ENCODE results near the gene DVL1. TPM values are rescaled to one million over a fixed set of nuclear protein-coding genes. Genes with fewer than 3 reads are reported as not detected.
A peak's percentile ranks its signal among the peaks of the same experiment; 100 is the strongest.

The DVL1 gene
- total and polyA plus RNA-seq, 2 of the 13 experiments (the other 11 are each of a cell fraction or from before 2014, with no cell fraction given) = 30.8 to 60.4 TPM

DNA sequence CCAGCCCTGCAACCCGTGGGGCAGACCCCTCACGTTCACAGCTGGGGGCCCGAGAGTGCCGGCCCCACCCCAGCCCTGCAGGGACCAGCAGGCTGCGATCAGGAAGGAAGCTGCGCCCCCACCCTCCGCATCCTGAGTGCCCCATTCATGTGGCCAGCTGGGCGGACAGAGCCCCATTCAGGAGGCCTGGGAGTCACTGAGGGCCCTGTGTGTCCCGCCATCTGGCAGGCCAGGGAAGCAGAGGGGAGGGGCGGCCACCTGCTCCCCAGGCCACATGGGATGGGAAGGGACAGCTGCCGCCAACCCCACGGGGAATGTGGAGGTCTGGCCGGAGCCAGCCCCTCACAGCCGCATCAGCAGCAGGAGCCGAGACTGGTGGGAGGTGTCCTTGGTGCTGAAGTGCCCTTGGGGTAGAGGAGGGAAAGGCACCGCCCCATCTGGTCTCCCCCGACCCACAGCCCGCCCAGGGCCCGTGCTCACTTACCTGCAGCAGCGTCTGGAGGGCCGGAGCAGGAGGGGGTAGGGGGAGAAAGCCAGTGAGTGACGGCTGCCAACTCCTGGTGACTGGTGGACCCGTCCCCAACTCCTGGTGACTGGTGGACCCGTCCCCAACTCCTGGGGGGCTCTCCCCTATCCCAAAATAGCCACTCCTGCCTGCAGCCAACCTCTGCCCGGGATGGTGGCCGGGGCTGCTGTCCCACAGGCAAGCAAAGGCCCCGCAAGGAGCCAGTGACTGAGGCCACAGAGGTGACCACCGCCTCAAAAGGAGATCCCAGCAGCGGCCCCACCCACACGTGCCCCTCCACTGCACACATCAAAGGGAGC, 50.1 kb downstream of the DVL1 start (continued):
- no peak for TF ChIP-seq CBX1 (IDR thresholded peaks at IDR 0.05; ENCODE audit: low read depth)
- TF ChIP-seq KMT2A (CRISPR knock-in tag; IDR thresholded peaks at IDR 0.05) = no peak
- TF ChIP-seq ZNF598 (CRISPR knock-in tag; IDR thresholded peaks at IDR 0.05; ENCODE audit: borderline replicate concordance) = no peak
- TF ChIP-seq IKZF4 (CRISPR knock-in tag; IDR thresholded peaks at IDR 0.05; ENCODE audit: borderline replicate concordance, low read depth, not compliant biosample characterization) = no peak
- TF ChIP-seq ZNF160 (CRISPR knock-in tag; IDR thresholded peaks at IDR 0.05) = no peak
- no peak for TF ChIP-seq ZNF260 (CRISPR knock-in tag; IDR thresholded peaks at IDR 0.05; ENCODE audit: borderline replicate concordance, low read depth)
- TF ChIP-seq, protein P1, sequence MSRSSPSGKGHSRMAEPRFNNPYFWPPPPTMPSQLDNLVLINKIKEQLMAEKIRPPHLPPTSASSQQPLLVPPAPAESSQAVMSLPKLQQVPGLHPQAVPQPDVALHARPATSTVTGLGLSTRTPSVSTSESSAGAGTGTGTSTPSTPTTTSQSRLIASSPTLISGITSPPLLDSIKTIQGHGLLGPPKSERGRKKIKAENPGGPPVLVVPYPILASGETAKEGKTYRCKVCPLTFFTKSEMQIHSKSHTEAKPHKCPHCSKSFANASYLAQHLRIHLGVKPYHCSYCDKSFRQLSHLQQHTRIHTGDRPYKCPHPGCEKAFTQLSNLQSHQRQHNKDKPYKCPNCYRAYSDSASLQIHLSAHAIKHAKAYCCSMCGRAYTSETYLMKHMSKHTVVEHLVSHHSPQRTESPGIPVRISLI (CRISPR knock-in tag; IDR thresholded peaks at IDR 0.05; ENCODE audit: borderline replicate concordance) = no peak
- no peak for TF ChIP-seq ZNF567 (CRISPR knock-in tag; IDR thresholded peaks at IDR 0.05; ENCODE audit: borderline replicate concordance)
- peak; percentile 61 for TF ChIP-seq AGO2 (optimal IDR thresholded peaks at IDR 0.05; ENCODE audit: low read depth, low read length)
- TF ChIP-seq GLI4 (CRISPR knock-in tag; IDR thresholded peaks at IDR 0.05; ENCODE audit: borderline replicate concordance) = no peak

DNA sequence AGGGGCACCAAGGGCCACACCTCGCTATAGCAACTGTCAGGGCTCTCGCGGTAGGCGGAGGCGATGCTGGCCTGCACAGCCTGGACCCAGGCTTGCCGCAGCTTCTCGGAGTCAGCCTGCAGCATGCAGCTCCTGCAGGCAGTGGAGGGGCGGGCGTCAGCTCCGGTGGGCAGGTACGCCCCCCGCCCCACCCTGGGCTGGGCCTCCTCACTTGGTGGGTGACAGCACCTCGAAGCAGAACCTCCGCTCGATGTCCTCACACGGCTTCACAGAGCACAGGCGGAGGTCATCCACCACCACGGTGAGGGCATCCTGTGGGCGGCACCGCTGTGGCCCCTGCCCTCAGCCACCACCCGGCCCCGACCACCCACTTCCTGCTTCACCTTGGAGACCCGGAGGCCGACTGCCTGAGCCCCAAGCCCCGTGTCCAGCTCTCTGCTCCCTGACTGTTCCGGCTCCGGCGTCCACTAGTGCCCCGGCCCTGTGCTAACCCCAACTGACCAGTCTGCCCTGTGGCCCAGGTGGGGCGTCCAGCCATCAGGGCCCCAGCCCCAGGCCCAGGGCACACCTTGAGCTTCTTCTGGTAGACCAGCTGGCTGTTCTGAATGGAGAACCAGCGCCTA, 51.3 kb downstream of the DVL1 start:
- WGBS (ENCODE audit: low lambda C conversion rate) = no CpG with 5 or more reads among the region's 31 CpGs
- ATAC-seq (no peak), FAIRE-seq (no peak), DNase-seq (ENCODE audit: low spot score) (no peak)
- ChIA-PET POLR2A (no interaction called here), CTCF (ENCODE audit: low intra/inter-chr PET ratio, low total read pairs) (no interaction called here)
- peaks cover 9% of the 10 kb centered on the region; the same call in 1 of the 2 replicates for H3K4me1 ChIP-seq (ENCODE audit: insufficient read depth, low read length)
- H4K20me1 ChIP-seq (ENCODE audit: insufficient read depth, low read length) = no peaks in the 10 kb centered on the region
- H3K9ac ChIP-seq (ENCODE audit: insufficient read depth, low read depth, low read length) = no peak overlapping the region
- in situ Hi-C loops (cut with HindIII; ENCODE audit: extremely low pct_ligation_motif_present, low pct_unique_long_range_greater_than_20kb) (no loop called here), intact Hi-C loops (cut with micrococcal nuclease; ENCODE audit: unreplicated experiment) (no loop called here)
- no peaks in the 10 kb centered on the region; a peak in 1 of 5 replicates for H3K36me3 ChIP-seq (replicated peaks in 1 of 2; ENCODE audit: control insufficient read depth in 1 of 2, insufficient read depth in 2 of 2, low read length in 2 of 2)
- H3K27me3 ChIP-seq (ENCODE audit: control insufficient read depth in 1 of 2, insufficient read depth in 2 of 2, low read length in 2 of 2) = no peaks in the 10 kb centered on the region; a peak in 1 of 5 replicates
- H3K4me3 ChIP-seq (replicated peaks in 1 of 3; ENCODE audit: insufficient read depth in 1 of 3, low read depth in 2 of 3, low read length in 3 of 3) = no peak overlapping the region
- H3K4me2 ChIP-seq (ENCODE audit: low read depth, low read length) = no peak overlapping the region
- no peak overlapping the region for H3K27ac ChIP-seq (ENCODE audit: extremely low read length, insufficient read depth, low read length)
- no peaks in the 10 kb centered on the region for H3K79me2 ChIP-seq (ENCODE audit: insufficient read depth, low read length)
- no peak overlapping the region for H2AFZ ChIP-seq (ENCODE audit: low read length)
- no TSS peak for BruUV-seq (replicated peaks)
- TF ChIP-seq AGO2 (optimal IDR thresholded peaks at IDR 0.05; ENCODE audit: low read depth, low read length) (peak; percentile 27), ZNF850 (CRISPR knock-in tag; conservative IDR thresholded peaks at IDR 0.05) (no peak)
- no peaks in the 10 kb centered on the region for H3K9me3 ChIP-seq (ENCODE audit: low read length)

All from HepG2 (cell line).